Cardiac muscle cell (in vitro differentiated cells and primary cell): ENCODE data around the gene MYOM3. TPM values are rescaled to one million over a fixed set of nuclear protein-coding genes. Genes with fewer than 3 reads are reported as not detected.

Source experiments
- DNase-seq, 2 donors: peaks; one replicate each; pipeline versions ENCODE4 v3.0.0 to v3.0.0-alpha.2; 2010 to 2017; ENCODE audit warnings: low read depth in 1 of 2, low spot score in 1 of 2
- H3K27ac ChIP-seq: fragments of 200-600 bp; sonication (generic); 2 replicates; pipeline ENCODE4 v1.5.1; 2016
- H3K27me3 ChIP-seq: fragments of 200-600 bp; sonication (generic); 2 replicates; pipeline ENCODE4 v1.6.0; 2016; ENCODE audit warnings: control low read depth
- H3K36me3 ChIP-seq: fragments of 200-600 bp; sonication (generic); 2 replicates; pipeline ENCODE4 v1.5.1; 2016; ENCODE audit warnings: control low read depth
- H3K4me1 ChIP-seq: fragments of 200-600 bp; sonication (generic); 2 replicates; pipeline ENCODE4 v1.8.1; 2017; ENCODE audit warnings: low read depth, mild to moderate bottlenecking, mixed run types
- H3K4me3 ChIP-seq: fragments of 200-600 bp; sonication (generic); 2 replicates; pipeline ENCODE4 v1.5.1; 2016; ENCODE audit warnings: mild to moderate bottlenecking
- H3K9me3 ChIP-seq: fragments of 200-600 bp; sonication (generic); 2 replicates; pipeline ENCODE4 v1.5.1; 2017; ENCODE audit warnings: low read depth, mild to moderate bottlenecking, control low read depth
- polyA plus RNA-seq: library from polyadenylated mRNA; unstranded; fragments of >200 nt; fragmentation: Nextera tagmentation; extraction: Ambion mirVana; gene quantifications from 2 replicates; pipeline ENCODE4 v1.2.1, GENCODE V29; 2016
- total RNA-seq: library from RNA; depleted of rRNA; stranded (reverse); fragments of >200 nt; gene quantifications from 2 replicates; pipeline ENCODE4 v1.2.3, GENCODE V29; 2016
- TF ChIP-seq, protein P1 (sequence below): IDR thresholded peaks from 2 replicates; pipeline ENCODE4 v1.5.1; 2012; ENCODE audit warnings: low read depth, mild to moderate bottlenecking, low read length

MYOM3 gene
- total and polyA plus RNA-seq, 2 experiments from 2014 or later, result 0.71 TPM; not detected in 1

DNA sequence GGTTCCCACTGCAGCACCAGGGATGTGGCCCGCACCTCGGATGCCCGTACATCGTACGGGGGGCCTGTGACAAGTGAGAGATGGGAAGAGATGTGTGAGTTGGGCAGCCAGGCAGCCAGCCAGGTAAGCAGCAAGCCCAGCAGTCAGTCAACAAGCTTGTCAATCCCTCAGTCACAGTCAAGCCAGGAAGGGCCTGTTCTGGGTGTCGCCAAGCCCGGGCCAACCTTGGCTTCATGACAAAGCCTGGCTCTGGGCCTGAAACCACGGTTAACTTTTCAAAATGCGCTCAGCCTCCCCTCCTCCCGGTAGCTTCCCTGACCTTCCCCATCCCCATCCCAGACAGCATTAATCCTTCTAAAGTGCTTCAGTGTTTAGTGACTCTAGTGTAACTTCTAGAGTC lies 31.8 kb downstream of the MYOM3 start:
- Histone ChIP-seq H3K9me3 (no peaks in the 10 kb centered on the region), H3K27ac (no peak overlapping the region), H3K36me3 (no peaks in the 10 kb centered on the region), H3K4me1 (no peaks in the 10 kb centered on the region), H3K27me3 (no peaks in the 10 kb centered on the region), H3K4me3 (no peak overlapping the region)
- no peak for DNase-seq
- TF ChIP-seq, protein P1, sequence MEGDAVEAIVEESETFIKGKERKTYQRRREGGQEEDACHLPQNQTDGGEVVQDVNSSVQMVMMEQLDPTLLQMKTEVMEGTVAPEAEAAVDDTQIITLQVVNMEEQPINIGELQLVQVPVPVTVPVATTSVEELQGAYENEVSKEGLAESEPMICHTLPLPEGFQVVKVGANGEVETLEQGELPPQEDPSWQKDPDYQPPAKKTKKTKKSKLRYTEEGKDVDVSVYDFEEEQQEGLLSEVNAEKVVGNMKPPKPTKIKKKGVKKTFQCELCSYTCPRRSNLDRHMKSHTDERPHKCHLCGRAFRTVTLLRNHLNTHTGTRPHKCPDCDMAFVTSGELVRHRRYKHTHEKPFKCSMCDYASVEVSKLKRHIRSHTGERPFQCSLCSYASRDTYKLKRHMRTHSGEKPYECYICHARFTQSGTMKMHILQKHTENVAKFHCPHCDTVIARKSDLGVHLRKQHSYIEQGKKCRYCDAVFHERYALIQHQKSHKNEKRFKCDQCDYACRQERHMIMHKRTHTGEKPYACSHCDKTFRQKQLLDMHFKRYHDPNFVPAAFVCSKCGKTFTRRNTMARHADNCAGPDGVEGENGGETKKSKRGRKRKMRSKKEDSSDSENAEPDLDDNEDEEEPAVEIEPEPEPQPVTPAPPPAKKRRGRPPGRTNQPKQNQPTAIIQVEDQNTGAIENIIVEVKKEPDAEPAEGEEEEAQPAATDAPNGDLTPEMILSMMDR, result no peak

DNA sequence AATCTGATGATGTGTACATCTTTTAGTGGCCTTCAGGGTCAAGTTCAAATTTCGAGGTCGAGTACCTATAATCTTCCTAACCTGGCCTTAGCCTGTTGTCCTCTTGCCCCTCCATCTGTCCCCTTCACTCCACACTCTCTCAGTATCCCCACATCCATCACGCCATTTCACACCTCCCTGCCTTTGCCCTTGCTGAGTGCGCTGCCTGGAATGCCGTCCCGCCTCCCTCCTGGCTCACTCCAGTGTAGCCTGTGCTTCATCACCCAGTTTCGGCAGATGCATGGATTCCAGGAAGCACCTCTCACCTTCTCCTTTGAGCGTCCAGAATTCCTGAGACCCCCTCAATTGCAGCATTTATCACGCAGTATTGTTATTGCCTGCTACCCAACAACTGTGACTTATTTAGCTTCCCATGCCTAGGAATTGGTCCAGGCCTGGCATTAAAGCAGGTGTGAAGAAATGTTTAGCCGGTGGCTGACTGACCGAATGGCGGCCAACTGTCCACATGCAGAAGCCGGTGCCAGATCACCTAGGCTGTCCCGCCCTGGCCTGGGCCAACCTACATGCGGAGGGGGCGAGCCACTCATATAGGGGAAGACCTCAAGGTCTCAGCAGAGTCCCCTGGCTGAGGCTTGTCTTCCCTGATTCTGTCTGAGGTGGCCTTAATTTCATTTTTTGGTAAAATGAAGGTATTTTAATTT lies 34.5 kb downstream of the MYOM3 start:
- TF ChIP-seq, protein P1, result no peak

GRCh38 chr1:24075946-24076345 lies 36.0 kb downstream of the MYOM3 start:
- H3K27me3 ChIP-seq, result no peaks in the 10 kb centered on the region
- no peak for DNase-seq
- H3K27ac ChIP-seq, result no peak overlapping the region
- no peaks in the 10 kb centered on the region for H3K36me3 ChIP-seq
- no peaks in the 10 kb centered on the region for H3K4me1 ChIP-seq
- TF ChIP-seq, protein P1, result no peak
- no peaks in the 10 kb centered on the region for H3K9me3 ChIP-seq
- no peak overlapping the region for H3K4me3 ChIP-seq

More for the DNA sequence above, 34.5 kb downstream of the MYOM3 start:
- Histone ChIP-seq H3K27me3 (no peaks in the 10 kb centered on the region), H3K27ac (no peak overlapping the region), H3K4me3 (no peak overlapping the region), H3K4me1 (no peaks in the 10 kb centered on the region), H3K36me3 (no peaks in the 10 kb centered on the region), H3K9me3 (no peaks in the 10 kb centered on the region)
- no peak for DNase-seq

GRCh38 chr1:24075590-24075854 lies 36.4 kb downstream of the MYOM3 start:
- TF ChIP-seq, protein P1, result no peak
- no peaks in the 10 kb centered on the region for H3K4me1 ChIP-seq
- no peaks in the 10 kb centered on the region for H3K9me3 ChIP-seq
- H3K27me3 ChIP-seq, result no peaks in the 10 kb centered on the region
- DNase-seq, result no peak
- no peak overlapping the region for H3K4me3 ChIP-seq
- H3K27ac ChIP-seq, result no peak overlapping the region
- no peaks in the 10 kb centered on the region for H3K36me3 ChIP-seq

DNA sequence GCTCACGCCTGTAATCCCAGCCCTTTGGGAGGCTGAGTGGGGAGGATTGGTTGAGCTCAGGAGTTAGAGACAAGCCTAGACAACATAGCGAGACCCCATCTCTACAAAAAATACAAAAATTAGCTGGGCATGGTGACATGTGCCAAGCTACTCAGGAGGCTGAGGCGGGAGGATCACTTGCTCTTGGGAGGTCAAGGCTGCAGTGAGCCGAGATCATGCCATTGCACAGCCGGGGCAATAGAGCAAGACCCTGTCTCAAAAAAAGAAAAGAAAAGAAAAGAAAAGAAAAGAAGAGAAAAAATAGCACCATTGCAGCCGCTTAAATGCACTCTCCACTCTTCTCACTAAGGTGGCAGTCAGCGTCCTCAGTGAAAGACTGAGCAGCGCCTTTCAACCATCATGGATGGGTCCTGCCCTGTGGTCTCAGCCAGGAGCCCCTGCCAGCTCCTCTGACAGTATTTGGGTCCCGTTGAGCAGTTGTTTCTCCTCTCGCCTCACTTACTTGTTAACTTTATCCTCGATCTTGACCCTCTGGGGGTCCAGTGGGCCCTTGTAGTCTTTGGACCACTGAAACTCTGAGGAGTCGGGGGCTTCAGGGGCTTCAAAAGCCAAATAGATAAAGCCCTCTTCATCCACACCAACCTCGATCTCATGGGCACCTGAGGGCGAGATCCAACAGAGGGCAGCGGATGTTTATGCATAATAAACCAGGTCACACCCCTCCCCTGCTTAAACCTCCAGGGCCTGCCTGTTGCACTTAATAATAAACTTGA lies 36.9 kb downstream of the MYOM3 start:
- no peaks in the 10 kb centered on the region for H3K9me3 ChIP-seq
- H3K27me3 ChIP-seq, result no peaks in the 10 kb centered on the region
- no peak overlapping the region for H3K4me3 ChIP-seq
- TF ChIP-seq, protein P1, result no peak
- no peaks in the 10 kb centered on the region for H3K36me3 ChIP-seq
- no peak for DNase-seq
- no peaks in the 10 kb centered on the region for H3K4me1 ChIP-seq
- no peak overlapping the region for H3K27ac ChIP-seq
